Natural killer cell (primary cell): ENCODE data around the gene PREX1. TPM values are rescaled to one million over a fixed set of nuclear protein-coding genes. Genes with fewer than 3 reads are reported as not detected.
A peak's percentile ranks its signal among the peaks of the same experiment; 100 is the strongest.

Experiments
- ATAC-seq, 3 donors: fragments of 150-1000 bp in 2 of 3; fragments of 200-7000 bp in 1 of 3; cut with Tn5 transposase; 1 replicate in 1 of 3; 2 replicates in 2 of 3; pipeline ENCODE4 v1.10.0; 2021; ENCODE audit warnings: mild to moderate bottlenecking in 2 of 3, moderate library complexity in 2 of 3
- DNase-seq, 2 donors: peaks; one replicate each; pipeline versions ENCODE4 v3.0.0 to v3.0.0-alpha.2; 2013 to 2021; ENCODE audit warnings: mixed read lengths in 1 of 2
- H3K27ac ChIP-seq: one replicate; pipeline ENCODE4 v1.5.1; 2013; ENCODE audit warnings: mild to moderate bottlenecking, low read length
- H3K27me3 ChIP-seq: one replicate; pipeline ENCODE4 v1.6.1; 2013; ENCODE audit warnings: low read length; ENCODE audit not compliant: control insufficient read depth, insufficient read depth
- H3K36me3 ChIP-seq: one replicate; pipeline ENCODE4 v1.6.1; 2013; ENCODE audit warnings: low read length; ENCODE audit not compliant: control insufficient read depth, insufficient read depth
- H3K4me1 ChIP-seq: one replicate; pipeline ENCODE4 v1.6.1; 2013; ENCODE audit warnings: low read length; ENCODE audit not compliant: control insufficient read depth, insufficient read depth
- H3K4me3 ChIP-seq: one replicate; pipeline ENCODE4 v1.5.1; 2013; ENCODE audit warnings: low read length
- H3K9me3 ChIP-seq: one replicate; pipeline ENCODE4 v1.6.1; 2013; ENCODE audit warnings: low read length; ENCODE audit not compliant: control insufficient read depth, insufficient read depth
- H3K27ac Mint-ChIP-seq, 2 donors: one replicate each; pipeline ENCODE4 v1.8.0; 2022; ENCODE audit warnings: mild to moderate bottlenecking in 2 of 2, mixed read lengths in 2 of 2, moderate library complexity in 1 of 2
- H3K27me3 Mint-ChIP-seq, 2 donors: one replicate each; pipeline ENCODE4 v1.8.0; 2022; ENCODE audit warnings: low read depth in 2 of 2, mixed read lengths in 2 of 2
- H3K36me3 Mint-ChIP-seq: one replicate; pipeline ENCODE4 v1.8.0; 2022; ENCODE audit warnings: mixed read lengths
- H3K4me1 Mint-ChIP-seq, 2 donors: one replicate each; pipeline ENCODE4 v1.8.0; 2022; ENCODE audit warnings: mixed read lengths in 2 of 2
- H3K4me3 Mint-ChIP-seq: one replicate; pipeline ENCODE4 v1.8.0; 2022; ENCODE audit warnings: mild to moderate bottlenecking, moderate library complexity, mixed read lengths
- H3K9me3 Mint-ChIP-seq, 2 donors: one replicate each; pipeline ENCODE4 v1.8.0; 2022; ENCODE audit warnings: mixed read lengths in 2 of 2
- CTCF ChIP-seq: fragments of 200-600 bp; IDR thresholded peaks from one replicate; pipeline ENCODE4 v1.8.0; 2022; ENCODE audit warnings: antibody characterized with exemption
- WGBS: methylation state at CpG from one replicate; pipeline ENCODE4 v1.1.7; 2013; ENCODE audit warnings: missing lambda C conversion rate; ENCODE audit not compliant: insufficient coverage; 5-methylcytosine and 5-hydroxymethylcytosine counted together
- intact Hi-C: fragments of 100-400 bp; cut with micrococcal nuclease; formaldehyde crosslinking; loops from one replicate; pipeline ENCODE4 v1.14.2; 2022
- total RNA-seq, 4 donors: library from RNA; stranded (reverse); fragments of 120-200 nt in 1 of 4; gene quantifications; one replicate each; pipeline versions ENCODE4 v1.2.3 to v1.2.4, GENCODE V29; 2013 to 2022

Gene PREX1
- total RNA-seq = 100 to 1,000 TPM; 382 to 392 (median 389) TPM
- 162 TPM for total RNA-seq (2013)

- Histone ChIP-seq H3K9me3 (no peaks in the 10 kb centered on the region), H3K4me1 (peaks cover 47% of the 10 kb centered on the region), H3K27ac (peak within 1 kb of the TSS; percentile 70), H3K4me3 (peak within 1 kb of the TSS; percentile 96), H3K36me3 (peaks cover 3% of the 10 kb centered on the region), H3K27me3 (no peaks in the 10 kb centered on the region)
- no peak for TF ChIP-seq CTCF
- H3K27ac Mint-ChIP-seq = peak within 1 kb of the TSS; percentile 81 to 86
- ATAC-seq = peak; percentile 66 to 89 (median 77)
- intact Hi-C loops = loop anchor here (10.0 kb wide), 1 partner anchor 143 kb away; no protein-coding TSS in a partner anchor
- no peaks in the 10 kb centered on the region for H3K36me3 Mint-ChIP-seq
- H3K27me3 Mint-ChIP-seq = no peaks in the 10 kb centered on the region
- H3K9me3 Mint-ChIP-seq = no peaks in the 10 kb centered on the region
- 2% methylated on average over 128 of the region's 128 CpGs for WGBS
- H3K4me3 Mint-ChIP-seq = peak within 1 kb of the TSS; percentile 99
- H3K4me1 Mint-ChIP-seq = peaks cover 33 to 48% of the 10 kb centered on the region in 2 donors
- DNase-seq = peak; percentile 89 to 91
Observed at GRCh38 chr20:48827855-48828733, at the start of gene PREX1. Gene PREX1 (minus strand): TSS chr20:48827999. CDS start chr20:48827860, 139 bp downstream.

- peaks cover 26 to 41% of the 10 kb centered on the region in 2 donors for H3K4me1 Mint-ChIP-seq
- no peak for DNase-seq
Observed at GRCh38 chr20:48877304-48877703, 49.5 kb upstream of the PREX1 start.

GRCh38 chr20:48875914-48876240 is 48.1 kb upstream of the PREX1 start:
- no peaks in the 10 kb centered on the region for H3K9me3 ChIP-seq
- DNase-seq (no peak), ATAC-seq (peak in 1 of 3 donors; percentile 31)
- H3K27ac ChIP-seq = no peak overlapping the region
- peak overlapping the region in 1 of 2 donors; percentile 66 for H3K27ac Mint-ChIP-seq
- no peak overlapping the region for H3K4me3 Mint-ChIP-seq
- H3K4me1 ChIP-seq = peaks cover 28% of the 10 kb centered on the region
- no peak for TF ChIP-seq CTCF
- no peaks in the 10 kb centered on the region for H3K36me3 ChIP-seq
- peaks cover 8% of the 10 kb centered on the region in 2 donors for H3K27me3 Mint-ChIP-seq
- H3K4me3 ChIP-seq = no peak overlapping the region
- WGBS = 89% methylated on average over 3 of the region's 5 CpGs
- intact Hi-C loops = no loop called here
- peaks cover 26 to 44% of the 10 kb centered on the region in 2 donors for H3K4me1 Mint-ChIP-seq
- H3K9me3 Mint-ChIP-seq = no peaks in the 10 kb centered on the region
- H3K36me3 Mint-ChIP-seq = no peaks in the 10 kb centered on the region
- H3K27me3 ChIP-seq = no peaks in the 10 kb centered on the region

More at GRCh38 chr20:48877304-48877703, 49.5 kb upstream of the PREX1 start:
- Mint-ChIP-seq H3K27me3 (peaks cover 8% of the 10 kb centered on the region in 2 donors), H3K9me3 (no peaks in the 10 kb centered on the region), H3K36me3 (no peaks in the 10 kb centered on the region), H3K4me3 (no peak overlapping the region), H3K27ac (no peak overlapping the region)
- Histone ChIP-seq H3K4me3 (no peak overlapping the region), H3K9me3 (no peaks in the 10 kb centered on the region), H3K27ac (no peak overlapping the region), H3K36me3 (no peaks in the 10 kb centered on the region), H3K27me3 (no peaks in the 10 kb centered on the region), H3K4me1 (peaks cover 27% of the 10 kb centered on the region)
- WGBS = 90% methylated on average over 1 of the region's 2 CpGs
- ATAC-seq = no peak
- intact Hi-C loops = no loop called here
- TF ChIP-seq CTCF = no peak
